ENCODE measurements around the gene MAPK11.

GRCh38 chr22:50316114-50317065 lies 46.2 kb upstream of the MAPK11 start:
- no peak for TF ChIP-seq EZH2phosphoT487 (IDR thresholded peaks at IDR 0.05; ENCODE audit: low read depth)
- no peak for TF ChIP-seq CTCF (IDR thresholded peaks at IDR 0.05; ENCODE audit: low read depth, low read length)

Measured in OCI-LY3 (cell line).